Astrocyte (in vitro differentiated cells and primary cell): ENCODE data around the gene SPATA13. TPM values are rescaled to one million over a fixed set of nuclear protein-coding genes. Genes with fewer than 3 reads are reported as not detected.

Experiments
- DNase-seq: peaks from one replicate; pipeline ENCODE4 v3.0.0-alpha.2; 2010; ENCODE audit warnings: low read depth
- FAIRE-seq: peaks from 2 replicates; lab custom pipeline; 2011; peaks lifted over from hg19 to GRCh38; lab: Jason Lieb, UNC
- H2AFZ ChIP-seq: 2 replicates; pipeline ENCODE4 v1.6.0; 2012; ENCODE audit warnings: low read depth, low read length, inconsistent platforms
- H3K27ac ChIP-seq: 2 replicates; pipeline ENCODE4 v1.5.1; 2011; ENCODE audit warnings: low read depth, low read length, inconsistent platforms
- H3K27me3 ChIP-seq: 2 replicates; pipeline ENCODE4 v1.6.0; 2011; ENCODE audit warnings: low read length, inconsistent platforms; ENCODE audit not compliant: insufficient read depth
- H3K36me3 ChIP-seq: 2 replicates; pipeline ENCODE4 v1.5.1; 2011; ENCODE audit warnings: low read length, inconsistent platforms; ENCODE audit not compliant: insufficient read depth
- H3K4me1 ChIP-seq: 2 replicates; pipeline ENCODE4 v1.5.1; 2011; ENCODE audit warnings: low read length, inconsistent platforms; ENCODE audit not compliant: insufficient read depth
- H3K4me2 ChIP-seq: 2 replicates; pipeline ENCODE4 v1.6.0; 2012; ENCODE audit warnings: low read length, inconsistent platforms
- H3K4me3 ChIP-seq: 2 replicates; pipeline ENCODE4 v1.5.1; 2011; ENCODE audit warnings: low read depth, mild to moderate bottlenecking, low read length, inconsistent platforms; ENCODE audit not compliant: insufficient read depth
- H3K79me2 ChIP-seq: 2 replicates; pipeline ENCODE4 v1.6.0; 2012; ENCODE audit warnings: mild to moderate bottlenecking, low read length, inconsistent platforms; ENCODE audit not compliant: insufficient read depth
- H3K9ac ChIP-seq: 2 replicates; pipeline ENCODE4 v1.6.0; 2012; ENCODE audit warnings: mild to moderate bottlenecking, low read length, inconsistent platforms
- H3K9me3 ChIP-seq: 2 replicates; pipeline ENCODE4 v1.5.1; 2012; ENCODE audit warnings: low read depth, mild to moderate bottlenecking, low read length, inconsistent platforms; ENCODE audit not compliant: insufficient read depth
- H4K20me1 ChIP-seq: 2 replicates; pipeline ENCODE4 v1.6.0; 2012; ENCODE audit warnings: low read length, inconsistent platforms; ENCODE audit not compliant: insufficient read depth
- H3K27ac Mint-ChIP-seq: one replicate; pipeline ENCODE4 v1.8.0; 2021; ENCODE audit warnings: mild to moderate bottlenecking, mixed read lengths; ENCODE audit not compliant: unreplicated experiment
- H3K27me3 Mint-ChIP-seq: one replicate; pipeline ENCODE4 v1.8.0; 2021; ENCODE audit warnings: low read depth, mixed read lengths; ENCODE audit not compliant: unreplicated experiment
- H3K36me3 Mint-ChIP-seq: one replicate; pipeline ENCODE4 v1.8.0; 2021; ENCODE audit warnings: low read depth, mixed read lengths; ENCODE audit not compliant: unreplicated experiment
- H3K4me1 Mint-ChIP-seq: one replicate; pipeline ENCODE4 v1.8.0; 2021; ENCODE audit warnings: low read depth, mixed read lengths; ENCODE audit not compliant: unreplicated experiment
- H3K4me3 Mint-ChIP-seq: one replicate; pipeline ENCODE4 v1.8.0; 2021; ENCODE audit warnings: mild to moderate bottlenecking, moderate library complexity, mixed read lengths; ENCODE audit not compliant: unreplicated experiment
- H3K9me3 Mint-ChIP-seq: one replicate; pipeline ENCODE4 v1.8.0; 2021; ENCODE audit warnings: mild to moderate bottlenecking, mixed read lengths; ENCODE audit not compliant: unreplicated experiment
- CTCF ChIP-seq: IDR thresholded peaks from 2 replicates; pipeline ENCODE4 v1.5.1; 2011; ENCODE audit warnings: low read depth, mild to moderate bottlenecking, inconsistent platforms, low read length, moderate library complexity; ENCODE audit not compliant: insufficient read depth
- EZH2 ChIP-seq: IDR thresholded peaks from 2 replicates; pipeline ENCODE4 v1.6.1; 2012; ENCODE audit warnings: mild to moderate bottlenecking, low read length, inconsistent platforms; ENCODE audit not compliant: insufficient read depth
- total RNA-seq: library from RNA; stranded (reverse); gene quantifications from 2 replicates; pipeline ENCODE4 v1.2.1, GENCODE V29; 2021

Gene SPATA13
- total RNA-seq, 1 donor from 2014 or later, result 6.2 TPM

DNA sequence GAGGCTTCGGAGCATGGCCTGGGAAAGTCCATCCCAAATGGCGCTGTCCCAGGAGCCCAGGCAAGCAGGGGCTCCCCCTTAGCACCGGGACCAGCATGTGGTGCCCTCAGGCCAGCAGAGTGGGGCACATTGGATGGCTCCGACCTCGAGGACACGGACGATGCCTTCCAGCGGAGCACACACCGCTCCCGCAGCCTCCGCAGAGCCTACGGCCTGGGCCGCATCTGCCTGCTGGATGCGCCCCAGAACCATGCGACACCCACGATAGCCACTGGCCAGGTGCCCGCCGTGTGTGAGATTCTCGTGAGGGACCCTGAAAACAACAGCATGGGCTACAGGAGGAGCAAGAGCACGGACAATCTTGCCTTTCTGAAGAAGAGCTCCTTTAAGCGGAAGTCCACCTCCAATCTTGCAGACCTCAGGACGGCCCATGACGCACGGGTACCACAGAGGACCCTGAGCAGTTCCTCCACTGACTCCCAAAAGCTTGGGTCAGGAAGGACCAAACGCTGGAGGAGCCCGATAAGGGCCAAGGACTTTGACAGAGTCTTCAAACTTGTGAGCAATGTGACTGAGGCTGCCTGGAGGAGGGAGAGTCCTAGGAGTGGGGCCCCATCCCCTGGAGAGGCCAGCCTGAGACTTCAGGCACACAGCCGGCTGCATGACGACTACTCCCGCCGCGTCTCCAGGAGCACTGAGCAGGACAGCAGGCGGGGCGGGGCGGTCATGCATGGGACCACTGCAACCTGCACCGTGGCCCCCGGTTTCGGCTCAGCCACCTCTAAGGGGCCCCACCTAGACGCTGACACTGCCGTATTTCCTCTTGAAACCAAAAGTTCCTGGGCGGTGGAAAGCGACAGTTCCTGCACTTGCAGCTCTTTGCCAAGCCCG, 63.1 kb downstream of the SPATA13 start:
- Histone ChIP-seq H3K36me3 (no peaks in the 10 kb centered on the region), H3K27ac (no peak overlapping the region), H3K9me3 (no peaks in the 10 kb centered on the region), H3K4me3 (no peak overlapping the region), H3K79me2 (no peaks in the 10 kb centered on the region), H4K20me1 (peaks cover 6% of the 10 kb centered on the region), H3K27me3 (no peaks in the 10 kb centered on the region), H3K9ac (no peak overlapping the region), H3K4me2 (no peak overlapping the region), H2AFZ (no peak overlapping the region), H3K4me1 (no peaks in the 10 kb centered on the region)
- FAIRE-seq (no peak), DNase-seq (no peak)
- TF ChIP-seq CTCF (no peak), EZH2 (no peak)
- Mint-ChIP-seq H3K36me3 (no peaks in the 10 kb centered on the region), H3K9me3 (no peaks in the 10 kb centered on the region), H3K27me3 (no peaks in the 10 kb centered on the region), H3K4me3 (no peak overlapping the region), H3K4me1 (peaks cover 10% of the 10 kb centered on the region), H3K27ac (no peak overlapping the region)

GRCh38 chr13:24224232-24224680, 63.7 kb downstream of the SPATA13 start:
- FAIRE-seq, result no peak
- no peak for TF ChIP-seq CTCF
- TF ChIP-seq EZH2, result no peak
- Histone ChIP-seq H3K36me3 (no peaks in the 10 kb centered on the region), H3K4me2 (no peak overlapping the region), H3K79me2 (no peaks in the 10 kb centered on the region), H3K27ac (no peak overlapping the region), H3K9me3 (no peaks in the 10 kb centered on the region), H3K4me3 (no peak overlapping the region), H4K20me1 (peaks cover 10% of the 10 kb centered on the region), H3K27me3 (no peaks in the 10 kb centered on the region), H2AFZ (no peak overlapping the region), H3K4me1 (no peaks in the 10 kb centered on the region), H3K9ac (no peak overlapping the region)
- no peak overlapping the region for H3K27ac Mint-ChIP-seq
- no peak overlapping the region for H3K4me3 Mint-ChIP-seq
- H3K4me1 Mint-ChIP-seq, result peaks cover 10% of the 10 kb centered on the region
- H3K36me3 Mint-ChIP-seq, result no peaks in the 10 kb centered on the region
- no peaks in the 10 kb centered on the region for H3K9me3 Mint-ChIP-seq
- DNase-seq, result no peak
- no peaks in the 10 kb centered on the region for H3K27me3 Mint-ChIP-seq

GRCh38 chr13:24225062-24225461, 64.5 kb downstream of the SPATA13 start:
- Histone ChIP-seq H3K27ac (no peak overlapping the region), H4K20me1 (peaks cover 11% of the 10 kb centered on the region), H3K9ac (no peak overlapping the region), H3K4me2 (no peak overlapping the region), H2AFZ (no peak overlapping the region), H3K4me3 (no peak overlapping the region), H3K4me1 (no peaks in the 10 kb centered on the region), H3K79me2 (no peaks in the 10 kb centered on the region), H3K27me3 (no peaks in the 10 kb centered on the region), H3K9me3 (no peaks in the 10 kb centered on the region), H3K36me3 (no peaks in the 10 kb centered on the region)
- H3K9me3 Mint-ChIP-seq, result no peaks in the 10 kb centered on the region
- no peak for FAIRE-seq
- H3K27ac Mint-ChIP-seq, result no peak overlapping the region
- TF ChIP-seq EZH2 (no peak), CTCF (no peak)
- no peaks in the 10 kb centered on the region for H3K27me3 Mint-ChIP-seq
- H3K36me3 Mint-ChIP-seq, result no peaks in the 10 kb centered on the region
- no peak overlapping the region for H3K4me3 Mint-ChIP-seq
- H3K4me1 Mint-ChIP-seq, result peaks cover 10% of the 10 kb centered on the region
- no peak for DNase-seq
